Stimulated activated CD4-positive, alpha-beta T cell treated with anti-CD3 and anti-CD28 coated beads, Interleukin-4, amount 100 ng/mL, for 1 hour (primary cell): ENCODE measurements around the gene MRPS27.
A peak's percentile ranks its signal among the peaks of the same experiment; 100 is the strongest.
"Not testable (repeated sequence)": the region's sequence is repeated elsewhere in the genome, so short reads cannot be mapped to it uniquely, and the experiment has no call there.

ENCODE experiments used
- DNase-seq: peaks from one replicate; pipeline ENCODE4 v3.0.0-alpha.2; 2020

MRPS27 gene

DNA sequence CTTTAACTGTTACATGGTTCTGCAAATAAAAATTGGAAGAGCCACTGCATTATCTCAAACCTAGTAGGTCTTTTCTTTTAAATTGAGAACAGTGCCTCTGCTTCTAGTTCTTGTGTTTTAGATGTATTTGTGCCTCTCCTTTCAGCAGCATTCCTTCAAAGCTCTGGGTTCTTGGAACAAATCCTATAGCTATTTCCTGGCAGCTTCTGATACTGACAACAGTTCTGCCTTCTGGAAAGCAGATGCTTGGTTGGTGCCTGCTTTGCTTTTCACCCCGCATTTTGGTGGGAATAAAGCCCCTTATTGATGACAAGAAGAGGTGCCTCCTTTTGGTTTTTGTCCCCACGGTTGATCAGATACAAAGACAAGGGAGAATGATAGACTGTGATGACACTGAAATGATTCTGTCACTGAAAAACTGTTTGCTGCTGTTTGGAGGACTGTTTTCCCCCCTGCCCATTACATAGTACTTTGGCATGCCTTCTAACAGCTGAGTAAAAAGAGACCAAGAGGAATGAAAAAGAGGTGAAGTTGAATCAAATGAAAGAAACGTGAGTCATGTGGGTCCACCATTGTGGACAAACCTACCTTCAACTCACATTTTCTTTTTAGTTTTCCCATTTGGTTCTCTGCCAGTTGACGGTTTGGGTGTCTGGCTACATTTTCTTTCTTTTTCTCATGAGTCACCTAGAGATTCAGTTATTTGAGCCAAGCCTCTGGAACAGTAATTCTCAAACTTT is 5.7 kb upstream of the MRPS27 start:
- no peak for DNase-seq

GRCh38 chr5:72324189-72324825 is 4.3 kb upstream of the MRPS27 start:
- DNase-seq = no peak

GRCh38 chr5:72319435-72319975 is 535 bp downstream of the MRPS27 start:
- DNase-seq = peak; percentile 38

DNA sequence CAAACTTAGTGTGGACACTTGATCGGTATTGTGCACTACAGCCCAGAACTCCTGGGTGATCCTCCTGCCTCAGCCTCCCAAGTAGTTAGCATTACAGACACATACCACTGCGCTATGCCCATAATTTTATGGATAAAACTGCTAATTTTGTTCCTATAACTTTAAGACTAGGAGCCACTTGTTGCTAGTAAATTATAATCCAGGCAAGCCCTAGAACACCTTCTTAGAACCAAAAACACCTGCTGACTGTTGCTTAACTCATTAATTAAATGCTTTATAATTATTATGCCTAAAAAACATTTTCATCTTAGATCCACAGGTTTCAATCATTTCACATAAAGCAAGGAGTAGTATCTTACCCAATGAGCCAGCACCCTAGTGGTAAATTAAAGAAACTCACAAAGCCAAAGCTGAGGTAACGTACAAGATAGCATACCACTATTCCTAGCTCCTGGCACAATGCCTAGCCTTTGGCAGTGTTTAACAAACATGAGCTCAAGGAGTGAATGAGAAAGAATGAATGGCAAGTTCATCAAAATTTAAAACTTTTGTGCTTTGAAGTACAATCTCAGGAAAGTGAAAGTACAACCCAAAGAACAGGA is 5.4 kb downstream of the MRPS27 start:
- no peak for DNase-seq

DNA sequence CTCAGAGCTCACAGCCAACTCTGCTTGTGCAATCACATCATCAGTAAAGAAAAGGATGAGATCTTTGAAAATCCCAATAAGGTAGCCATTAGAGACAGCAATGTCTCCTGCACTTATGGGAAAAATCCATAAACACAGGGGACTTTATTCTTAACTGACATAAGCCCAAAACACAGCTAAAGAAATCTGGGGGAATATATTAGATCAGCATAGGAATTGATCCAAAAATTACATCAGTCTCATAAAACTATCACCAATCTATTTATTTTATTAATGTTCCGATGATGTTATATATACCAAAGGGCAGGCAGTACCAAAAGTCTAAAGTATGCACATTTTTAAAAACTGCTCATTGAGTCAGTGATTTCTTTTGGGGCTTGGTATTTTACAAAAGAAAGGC is 6.9 kb downstream of the MRPS27 start:
- DNase-seq = no peak

DNA sequence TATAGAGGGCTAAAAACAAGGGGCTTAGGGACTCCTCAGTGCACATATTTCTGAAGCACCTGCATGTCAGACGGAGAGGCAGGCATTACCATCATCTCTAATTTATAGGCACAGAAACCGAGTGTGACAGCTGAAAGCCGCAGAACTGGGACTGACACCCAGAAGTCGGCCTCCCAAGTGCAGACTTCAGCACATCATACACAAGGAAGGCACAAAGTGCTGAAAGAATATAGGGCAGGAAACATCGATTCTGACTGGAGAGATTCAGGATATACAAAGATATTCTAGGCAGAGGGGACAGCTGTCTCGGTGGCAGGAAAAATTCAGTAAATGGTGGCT is 11.2 kb downstream of the MRPS27 start:
- DNase-seq = no peak

- peak; percentile 95 for DNase-seq
These were observed 11.8 kb downstream of the MRPS27 start for GRCh38 chr5:72307968-72308852.

- no peak for DNase-seq
These were observed 12.5 kb downstream of the MRPS27 start for GRCh38 chr5:72307573-72307967.

DNA sequence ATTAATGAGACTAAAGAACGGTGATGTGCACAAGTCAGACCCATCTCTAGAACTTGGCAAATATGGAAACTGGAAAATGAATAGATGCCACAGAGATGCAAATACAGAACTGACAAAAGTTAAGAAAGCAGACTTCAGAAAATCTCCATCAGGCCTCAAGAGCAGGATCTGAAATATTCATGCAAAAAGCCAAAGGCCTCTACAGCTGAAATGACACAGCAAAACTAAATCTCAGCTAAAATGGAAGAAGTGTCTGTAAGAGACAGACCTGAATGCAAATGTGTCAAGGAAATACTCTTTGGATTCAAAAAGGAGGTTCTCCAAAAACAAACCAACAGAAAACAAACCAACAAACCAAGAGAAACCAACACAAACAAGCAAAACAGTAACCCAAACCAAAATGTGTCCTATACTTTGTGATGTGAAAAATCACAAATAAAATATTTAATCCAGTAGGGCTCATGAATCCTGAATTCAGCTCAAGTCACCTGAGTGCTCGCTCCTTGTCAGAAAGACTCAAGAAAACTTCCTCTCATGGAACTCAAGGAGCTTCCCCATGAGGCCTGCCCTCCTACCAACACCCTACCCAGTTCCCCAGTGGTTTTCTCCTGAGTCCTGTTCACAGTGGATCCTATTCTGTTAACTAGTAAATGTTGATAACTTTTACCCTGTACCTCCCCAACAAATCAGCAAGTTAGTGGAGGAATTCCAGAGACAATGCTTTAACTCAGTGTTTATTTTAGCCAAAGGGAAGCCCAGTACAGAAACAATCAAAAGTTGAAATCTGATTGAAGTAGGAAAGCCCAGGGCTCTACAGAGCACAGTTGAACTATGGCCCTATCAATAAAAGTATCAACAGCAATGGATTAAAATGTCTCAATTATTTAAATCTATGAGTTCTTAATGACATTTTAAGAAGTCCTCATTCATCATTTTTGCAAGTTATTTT is 14.6 kb downstream of the MRPS27 start:
- DNase-seq = no peak

- no peak for DNase-seq
These were observed 17.9 kb downstream of the MRPS27 start for GRCh38 chr5:72302171-72302570.

DNA sequence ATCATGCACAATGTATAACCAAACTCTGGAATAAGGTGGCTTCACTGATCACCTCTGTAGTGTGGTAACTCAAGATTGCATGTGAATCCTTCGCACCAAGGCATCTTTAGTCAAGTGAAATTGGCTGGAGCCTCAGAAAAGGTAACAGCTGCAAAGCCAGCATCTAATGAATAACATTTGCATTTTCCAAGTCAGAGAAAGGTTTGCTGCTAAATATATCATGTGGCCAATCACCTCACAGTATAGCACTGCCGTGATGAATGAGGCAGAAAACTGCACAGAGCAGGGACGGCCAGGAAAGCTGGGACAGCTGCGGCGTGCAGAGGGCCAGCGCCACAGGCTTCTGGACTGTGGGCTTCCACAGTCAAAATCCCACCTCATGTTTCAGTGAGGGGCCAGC is 18.5 kb downstream of the MRPS27 start:
- no peak for DNase-seq

GRCh38 chr5:72300590-72301339 is 19.3 kb downstream of the MRPS27 start:
- no peak for DNase-seq

- DNase-seq = no peak
These were observed 21.3 kb downstream of the MRPS27 start for GRCh38 chr5:72298711-72299110.

DNA sequence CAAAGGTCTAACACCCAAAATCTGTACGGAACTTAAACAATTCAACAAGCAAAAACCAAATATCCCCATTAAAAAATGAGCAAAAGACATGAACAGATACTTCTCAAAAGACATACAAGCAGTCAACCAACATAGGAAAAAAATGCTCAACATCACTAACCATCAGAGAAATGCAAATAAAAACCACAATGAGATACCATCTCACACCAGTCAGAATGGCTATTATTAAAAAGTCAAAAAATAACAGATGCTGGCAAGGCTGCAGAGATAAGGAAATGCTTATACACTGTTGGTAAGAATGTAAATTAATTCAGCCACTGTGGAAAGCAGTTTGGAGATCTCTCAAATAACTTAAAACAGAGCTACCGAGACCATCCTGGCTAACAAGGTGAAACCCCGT is 21.9 kb downstream of the MRPS27 start:
- not testable (repeated sequence) for DNase-seq

GRCh38 chr5:72296256-72296655 is 23.8 kb downstream of the MRPS27 start:
- no peak for DNase-seq

- no peak for DNase-seq
These were observed 24.5 kb downstream of the MRPS27 start for GRCh38 chr5:72295539-72295938.

GRCh38 chr5:72294473-72294872 is 25.6 kb downstream of the MRPS27 start:
- no peak for DNase-seq

GRCh38 chr5:72293495-72294055 is 26.5 kb downstream of the MRPS27 start:
- no peak for DNase-seq

DNA sequence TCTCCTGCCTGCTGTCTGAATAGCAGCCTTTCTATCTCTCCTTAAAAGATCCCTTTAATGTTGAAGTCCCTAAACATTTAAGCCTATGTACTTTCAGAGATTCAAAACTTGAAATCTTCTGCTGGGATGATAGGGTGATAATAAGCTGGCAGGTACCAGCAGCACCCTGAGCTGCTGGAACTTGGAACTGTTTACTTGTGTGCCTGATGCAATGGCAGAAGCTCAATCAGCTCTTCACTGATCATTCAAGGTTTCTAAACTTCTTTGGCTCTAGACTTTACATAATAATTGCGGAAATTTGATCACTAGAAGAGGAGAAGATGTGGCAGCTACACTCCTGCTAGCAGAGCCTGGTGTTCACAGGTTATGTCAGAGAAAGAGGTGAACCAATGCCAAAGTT is 27.6 kb downstream of the MRPS27 start:
- DNase-seq = no peak

DNA sequence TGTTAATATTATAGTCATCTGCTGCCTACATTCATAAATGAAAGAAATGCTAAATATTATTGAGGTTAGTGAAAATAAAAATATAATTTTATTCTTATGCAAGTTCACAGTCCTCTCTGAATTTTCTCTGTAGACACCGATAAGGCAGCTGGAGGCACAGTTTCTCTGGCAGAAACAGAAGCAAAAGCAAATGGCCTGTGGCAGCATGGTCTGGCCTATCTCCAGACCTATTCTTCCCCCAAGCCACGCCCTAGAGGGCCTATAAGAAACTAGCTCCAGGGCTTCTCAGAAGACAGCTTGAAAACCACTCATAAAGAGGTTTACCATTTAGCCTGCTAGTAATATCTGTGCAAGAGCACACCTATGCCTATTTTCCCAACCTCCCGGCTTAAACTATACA is 28.4 kb downstream of the MRPS27 start:
- DNase-seq = no peak
